Dermis blood vessel endothelial cell (primary cell): ENCODE results near the gene OR6A2. TPM values are rescaled to one million over a fixed set of nuclear protein-coding genes. Genes with fewer than 3 reads are reported as not detected.

Experiments used
- DNase-seq: peaks from one replicate; pipeline ENCODE4 v3.0.0; 2010
- total RNA-seq: library from RNA; depleted of rRNA; stranded (reverse); fragments of >200 nt; gene quantifications from 2 replicates; pipeline ENCODE4 v1.2.3, GENCODE V29; 2014

Gene OR6A2
- total RNA-seq, 1 donor from 2014 or later = 0.17 TPM

GRCh38 chr11:6755953-6756347, 43.5 kb downstream of the OR6A2 start:
- no peak for DNase-seq

GRCh38 chr11:6755303-6755952, 44.1 kb downstream of the OR6A2 start:
- peak; percentile 70 for DNase-seq

GRCh38 chr11:6747097-6747668, 52.3 kb downstream of the OR6A2 start:
- DNase-seq = no peak

GRCh38 chr11:6746626-6747025, 52.9 kb downstream of the OR6A2 start:
- no peak for DNase-seq

GRCh38 chr11:6746086-6746618, 53.3 kb downstream of the OR6A2 start:
- peak; percentile 67 for DNase-seq

- peak; percentile 25 for DNase-seq
Observed at GRCh38 chr11:6745465-6746015, 53.9 kb downstream of the OR6A2 start.

GRCh38 chr11:6745018-6745417, 54.5 kb downstream of the OR6A2 start:
- no peak for DNase-seq

GRCh38 chr11:6742260-6742659, 57.2 kb downstream of the OR6A2 start:
- no peak for DNase-seq

Other genes starting within 250 kb of the OR6A2 start
- gene RRP8, start 196.1 kb downstream of the OR6A2 start, total RNA-seq = 15.1 and 16.0 TPM in 2 replicates
- 163 and 202 TPM in 2 replicates for gene ILK, start 195.9 kb downstream of the OR6A2 start, total RNA-seq
- 27.5 and 34.2 TPM in 2 replicates for gene TAF10, start 187.5 kb downstream of the OR6A2 start, total RNA-seq
- 137 and 197 TPM in 2 replicates for gene TPP1, start 180.3 kb downstream of the OR6A2 start, total RNA-seq
- gene DCHS1, start 143.9 kb downstream of the OR6A2 start, total RNA-seq = 61.8 and 81.7 TPM in 2 replicates
- 31.2 and 61.6 TPM in 2 replicates for gene MRPL17, start 116.3 kb downstream of the OR6A2 start, total RNA-seq
- not detected in 2 replicates for gene OR2AG2, start 27.7 kb downstream of the OR6A2 start, total RNA-seq
- not detected in 2 replicates for gene OR2AG1, start 16.7 kb downstream of the OR6A2 start, total RNA-seq
- not detected in 2 replicates for gene OR10A5, start 46.0 kb upstream of the OR6A2 start, total RNA-seq
- not detected in 2 replicates for gene OR10A2, start 63.4 kb upstream of the OR6A2 start, total RNA-seq
- gene OR10A4, start 76.9 kb upstream of the OR6A2 start, total RNA-seq = not detected in 2 replicates
- 0.17 TPM in 1 of 2 replicates, not detected in the other for gene OR2D2, start 92.8 kb upstream of the OR6A2 start, total RNA-seq
- not detected in 2 replicates for gene OR2D3, start 121.3 kb upstream of the OR6A2 start, total RNA-seq
- gene ZNF215, start 126.7 kb upstream of the OR6A2 start, total RNA-seq = 0.70 and 1.7 TPM in 2 replicates
- gene ZNF214, start 220.7 kb upstream of the OR6A2 start, total RNA-seq = 0.19 and 1.7 TPM in 2 replicates
- not detected in 2 replicates for gene NLRP14, start 220.8 kb upstream of the OR6A2 start, total RNA-seq